ENCODE data around the gene ACVR2B. TPM values are rescaled to one million over a fixed set of nuclear protein-coding genes. Genes with fewer than 3 reads are reported as not detected.
"Not testable (repeated sequence)": the region's sequence is repeated elsewhere in the genome, so short reads cannot be mapped to it uniquely, and the experiment has no call there.

The ACVR2B gene
- total and polyA plus RNA-seq, 4 donors, result 0.38 to 8.2 (median 2.3) TPM

DNA sequence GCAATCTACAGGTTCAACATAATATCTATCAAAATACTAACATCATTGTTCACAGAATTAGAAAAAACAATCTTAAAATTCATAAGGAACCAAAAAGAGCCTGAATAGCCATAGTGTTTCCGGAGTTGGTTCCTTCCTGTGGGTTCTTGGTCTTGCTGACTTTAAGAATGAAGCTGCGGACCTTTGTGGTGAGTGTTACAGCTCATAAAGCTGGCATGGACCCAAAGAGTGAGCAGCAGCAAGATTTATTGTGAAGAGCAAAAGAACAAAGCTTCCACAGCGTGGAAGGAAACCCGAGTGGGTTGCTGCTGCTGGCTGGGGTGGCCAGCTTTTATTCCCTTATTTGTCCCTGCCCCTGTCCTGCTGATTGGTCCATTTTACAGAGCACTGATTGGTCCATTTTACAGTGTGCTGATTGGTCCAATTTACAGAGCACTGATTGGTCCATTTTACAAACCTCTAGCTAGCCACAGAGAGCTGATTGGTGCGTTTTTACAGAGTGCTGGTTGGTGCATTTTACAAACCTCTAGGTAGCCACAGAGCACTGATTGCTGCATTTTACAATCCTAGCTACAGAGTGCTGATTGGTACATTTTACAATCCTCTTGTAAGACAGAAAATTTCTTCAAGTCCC, 15.1 kb upstream of the ACVR2B start:
- 71 to 74% methylated on average over 5 of the region's 5 CpGs for WGBS, 2 donors
- ATAC-seq (ENCODE audit: low FRiP score); intact Hi-C loops (cut with DNase I): not testable (repeated sequence)

GRCh38 chr3:38443205-38443604, 10.5 kb upstream of the ACVR2B start:
- H3K9me3 ChIP-seq (ENCODE audit: control insufficient read depth, low read length); H3K4me1 ChIP-seq (ENCODE audit: control insufficient read depth in 1 of 2, insufficient read depth in 2 of 2, low read length in 2 of 2); DNase-seq; intact Hi-C loops (cut with DNase I); ATAC-seq (ENCODE audit: low FRiP score); H3K4me3 ChIP-seq (ENCODE audit: low read length in 2 of 2); H3K27ac ChIP-seq (ENCODE audit: low read depth in 1 of 2, low read length in 2 of 2); H3K27me3 ChIP-seq (ENCODE audit: control insufficient read depth in 1 of 2, insufficient read depth in 2 of 2, low read length in 1 of 2); H3K36me3 ChIP-seq (ENCODE audit: control insufficient read depth in 1 of 2, insufficient read depth in 2 of 2, low read length in 1 of 2): not testable (repeated sequence)
- 61 to 89% methylated on average over 4 of the region's 4 CpGs for WGBS, 2 donors

More for the DNA sequence above, 15.1 kb upstream of the ACVR2B start:
- not testable (repeated sequence) for DNase-seq; H3K36me3 ChIP-seq (ENCODE audit: control insufficient read depth in 1 of 2, insufficient read depth in 2 of 2, low read length in 1 of 2); H3K27me3 ChIP-seq (ENCODE audit: control insufficient read depth in 1 of 2, insufficient read depth in 2 of 2, low read length in 1 of 2); H3K4me3 ChIP-seq (ENCODE audit: low read length in 2 of 2); H3K9me3 ChIP-seq (ENCODE audit: control insufficient read depth, low read length); H3K27ac ChIP-seq (ENCODE audit: low read depth in 1 of 2, low read length in 2 of 2); H3K4me1 ChIP-seq (ENCODE audit: control insufficient read depth in 1 of 2, insufficient read depth in 2 of 2, low read length in 2 of 2)

- WGBS, 2 donors, result 57 to 60% methylated on average over 2 of the region's 2 CpGs
- Histone ChIP-seq H3K9me3 (ENCODE audit: control insufficient read depth, low read length) (peaks cover 2% of the 10 kb centered on the region), H3K4me1 (ENCODE audit: control insufficient read depth in 1 of 2, insufficient read depth in 2 of 2, low read length in 2 of 2) (no peaks in the 10 kb centered on the region), H3K4me3 (ENCODE audit: low read length in 2 of 2) (no peak overlapping the region), H3K27me3 (ENCODE audit: control insufficient read depth in 1 of 2, insufficient read depth in 2 of 2, low read length in 1 of 2) (no peaks in the 10 kb centered on the region), H3K27ac (ENCODE audit: low read depth in 1 of 2, low read length in 2 of 2) (no peak overlapping the region), H3K36me3 (ENCODE audit: control insufficient read depth in 1 of 2, insufficient read depth in 2 of 2, low read length in 1 of 2) (no peaks in the 10 kb centered on the region)
- DNase-seq (no peak), ATAC-seq (ENCODE audit: low FRiP score) (no peak)
- intact Hi-C loops (cut with DNase I), result no loop called here
Observed at GRCh38 chr3:38446085-38446686, 7.5 kb upstream of the ACVR2B start.

GRCh38 chr3:38446812-38447211, 6.9 kb upstream of the ACVR2B start:
- Histone ChIP-seq H3K9me3 (ENCODE audit: control insufficient read depth, low read length) (peaks cover 2% of the 10 kb centered on the region), H3K27me3 (ENCODE audit: control insufficient read depth in 1 of 2, insufficient read depth in 2 of 2, low read length in 1 of 2) (no peaks in the 10 kb centered on the region), H3K4me3 (ENCODE audit: low read length in 2 of 2) (no peak overlapping the region), H3K4me1 (ENCODE audit: control insufficient read depth in 1 of 2, insufficient read depth in 2 of 2, low read length in 2 of 2) (no peaks in the 10 kb centered on the region), H3K36me3 (ENCODE audit: control insufficient read depth in 1 of 2, insufficient read depth in 2 of 2, low read length in 1 of 2) (no peaks in the 10 kb centered on the region), H3K27ac (ENCODE audit: low read depth in 1 of 2, low read length in 2 of 2) (no peak overlapping the region)
- ATAC-seq (ENCODE audit: low FRiP score), result no peak
- intact Hi-C loops (cut with DNase I), result no loop called here
- DNase-seq, result no peak

- 94 to 95% methylated on average over 3 of the region's 3 CpGs for WGBS, 2 donors
- intact Hi-C loops (cut with DNase I), result loop anchor here in 1 of 2 donors (5.0 kb wide), 1 partner anchor 314 kb away; the partner anchor contains the start of genes ACAA1 and MYD88
- Histone ChIP-seq H3K27ac (ENCODE audit: low read depth in 1 of 2, low read length in 2 of 2) (no peak overlapping the region), H3K27me3 (ENCODE audit: control insufficient read depth in 1 of 2, insufficient read depth in 2 of 2, low read length in 1 of 2) (no peaks in the 10 kb centered on the region), H3K9me3 (ENCODE audit: control insufficient read depth, low read length) (no peaks in the 10 kb centered on the region), H3K4me1 (ENCODE audit: control insufficient read depth in 1 of 2, insufficient read depth in 2 of 2, low read length in 2 of 2) (no peaks in the 10 kb centered on the region), H3K4me3 (ENCODE audit: low read length in 2 of 2) (no peak overlapping the region), H3K36me3 (ENCODE audit: control insufficient read depth in 1 of 2, insufficient read depth in 2 of 2, low read length in 1 of 2) (no peaks in the 10 kb centered on the region)
- DNase-seq, result no peak
- no peak for ATAC-seq (ENCODE audit: low FRiP score)
Observed at GRCh38 chr3:38450853-38451252, 2.8 kb upstream of the ACVR2B start.

DNA sequence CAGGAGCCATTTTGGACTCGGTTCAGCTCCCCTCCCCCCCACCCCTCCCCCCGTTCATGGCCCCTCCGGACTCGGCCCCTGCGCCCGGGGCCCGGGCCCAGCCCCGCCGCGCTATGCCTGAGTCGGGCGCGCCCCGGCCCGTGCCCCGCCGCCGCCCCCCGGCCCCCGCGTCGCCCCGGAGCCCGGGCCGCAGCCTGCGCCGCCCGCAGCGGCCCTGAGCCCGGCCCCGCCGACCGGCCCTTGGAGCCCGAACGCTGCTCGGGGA, 155 bp downstream of the ACVR2B start:
- Histone ChIP-seq H3K27me3 (ENCODE audit: control insufficient read depth in 1 of 2, insufficient read depth in 2 of 2, low read length in 1 of 2) (no peaks in the 10 kb centered on the region), H3K4me3 (ENCODE audit: low read length in 2 of 2) (peak overlapping the region; percentile 70 to 86), H3K9me3 (ENCODE audit: control insufficient read depth, low read length) (no peaks in the 10 kb centered on the region), H3K36me3 (ENCODE audit: control insufficient read depth in 1 of 2, insufficient read depth in 2 of 2, low read length in 1 of 2) (no peaks in the 10 kb centered on the region), H3K27ac (ENCODE audit: low read depth in 1 of 2, low read length in 2 of 2) (peak overlapping the region in 1 of 2 donors; percentile 16), H3K4me1 (ENCODE audit: control insufficient read depth in 1 of 2, insufficient read depth in 2 of 2, low read length in 2 of 2) (no peaks in the 10 kb centered on the region)
- WGBS, 2 donors, result 0 to 2% methylated on average over 12 to 36 of the region's 36 CpGs
- ATAC-seq (ENCODE audit: low FRiP score) (no peak), DNase-seq (no peak)
- intact Hi-C loops (cut with DNase I), result loop anchor here in 1 of 2 donors (5.0 kb wide), 1 partner anchor 317 kb away; the partner anchor contains the start of genes ACAA1 and MYD88

DNA sequence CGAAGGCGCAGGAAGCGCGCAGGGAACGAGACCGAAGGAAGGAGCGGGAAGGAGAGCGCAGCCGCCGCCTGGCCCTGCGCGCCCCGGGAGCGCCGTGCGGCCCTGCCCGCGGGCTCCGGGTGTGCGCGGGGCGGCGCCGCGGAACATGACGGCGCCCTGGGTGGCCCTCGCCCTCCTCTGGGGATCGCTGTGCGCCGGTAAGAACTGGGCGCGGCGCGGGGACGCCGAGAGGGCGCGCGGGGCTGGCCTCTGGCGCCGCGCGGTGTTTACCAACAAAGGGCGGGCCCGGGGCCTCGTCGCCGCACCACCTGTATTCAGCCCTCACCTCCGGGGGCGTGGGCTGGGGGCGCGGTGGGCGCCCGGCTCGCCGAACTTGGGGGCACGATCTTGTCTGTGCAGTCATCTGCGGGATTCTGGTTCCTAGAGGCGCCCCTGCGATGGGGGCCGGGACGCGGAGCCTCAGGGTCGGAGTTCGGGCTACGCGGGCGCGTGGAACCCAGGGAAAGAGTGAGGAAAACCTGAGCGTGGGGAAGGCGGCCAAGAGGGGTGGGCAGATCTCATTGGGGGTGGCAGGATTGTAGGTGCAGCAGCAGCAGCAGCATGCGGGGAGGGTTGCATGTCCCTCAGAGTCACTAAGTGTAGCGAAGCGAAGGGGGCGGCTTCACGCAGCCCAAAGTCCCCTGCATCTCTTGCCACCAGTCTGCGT, 641 bp downstream of the ACVR2B start:
- WGBS, 2 donors, result 1% methylated on average over 49 to 78 of the region's 78 CpGs
- Histone ChIP-seq H3K9me3 (ENCODE audit: control insufficient read depth, low read length) (no peaks in the 10 kb centered on the region), H3K27me3 (ENCODE audit: control insufficient read depth in 1 of 2, insufficient read depth in 2 of 2, low read length in 1 of 2) (no peaks in the 10 kb centered on the region), H3K4me3 (ENCODE audit: low read length in 2 of 2) (peak overlapping the region; percentile 70 to 86), H3K36me3 (ENCODE audit: control insufficient read depth in 1 of 2, insufficient read depth in 2 of 2, low read length in 1 of 2) (no peaks in the 10 kb centered on the region), H3K4me1 (ENCODE audit: control insufficient read depth in 1 of 2, insufficient read depth in 2 of 2, low read length in 2 of 2) (no peaks in the 10 kb centered on the region), H3K27ac (ENCODE audit: low read depth in 1 of 2, low read length in 2 of 2) (peak overlapping the region in 1 of 2 donors; percentile 16)
- ATAC-seq (ENCODE audit: low FRiP score) (peak; percentile 31), DNase-seq (peak in 1 of 2 donors; percentile 76)
- intact Hi-C loops (cut with DNase I), result loop anchor here in 1 of 2 donors (5.0 kb wide), 1 partner anchor 317 kb away; the partner anchor contains the start of genes ACAA1 and MYD88

DNA sequence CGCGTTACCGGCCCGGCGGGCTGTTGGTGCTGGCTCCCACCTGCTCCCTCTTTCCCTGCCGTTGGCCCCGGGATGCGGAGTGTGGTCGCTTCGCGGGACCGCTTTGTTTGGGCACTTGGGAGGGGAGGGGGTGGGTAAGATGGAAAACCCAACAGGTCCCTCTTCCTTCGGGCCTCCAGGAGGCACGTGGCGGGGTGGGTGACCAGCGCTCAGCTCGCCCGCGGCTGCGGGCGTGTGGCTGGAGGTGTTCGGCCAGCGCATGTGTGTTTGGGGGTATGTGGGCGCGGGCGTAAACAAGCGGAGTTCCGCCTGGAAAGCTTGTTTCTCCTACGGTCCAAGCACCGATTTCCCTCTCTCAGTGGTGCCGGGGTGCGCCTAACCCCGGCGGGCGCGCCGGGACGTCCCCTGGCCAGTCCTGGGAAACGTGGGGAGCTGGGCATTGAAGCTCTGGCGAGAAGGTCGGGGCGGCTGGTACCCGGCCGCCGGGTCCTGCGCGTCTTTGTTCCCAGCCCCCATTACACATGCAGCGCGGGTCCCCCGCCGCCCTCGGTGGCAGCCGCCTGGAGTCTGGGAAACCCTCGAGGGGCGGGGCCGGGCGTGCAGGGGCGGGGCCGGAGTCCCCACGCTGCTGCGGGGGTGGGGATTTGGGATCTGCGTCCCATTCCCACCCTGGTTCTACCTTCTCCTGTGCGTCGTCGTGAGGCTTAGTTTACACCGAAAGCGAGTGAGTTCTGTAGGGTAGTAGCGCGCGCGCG, 1.4 kb downstream of the ACVR2B start:
- Histone ChIP-seq H3K4me1 (ENCODE audit: control insufficient read depth in 1 of 2, insufficient read depth in 2 of 2, low read length in 2 of 2) (no peaks in the 10 kb centered on the region), H3K4me3 (ENCODE audit: low read length in 2 of 2) (peak overlapping the region; percentile 70 to 86), H3K36me3 (ENCODE audit: control insufficient read depth in 1 of 2, insufficient read depth in 2 of 2, low read length in 1 of 2) (no peaks in the 10 kb centered on the region), H3K9me3 (ENCODE audit: control insufficient read depth, low read length) (no peaks in the 10 kb centered on the region), H3K27ac (ENCODE audit: low read depth in 1 of 2, low read length in 2 of 2) (no peak overlapping the region), H3K27me3 (ENCODE audit: control insufficient read depth in 1 of 2, insufficient read depth in 2 of 2, low read length in 1 of 2) (no peaks in the 10 kb centered on the region)
- 1% methylated on average over 72 of the region's 72 CpGs for WGBS, 2 donors
- DNase-seq (peak; percentile 67 to 92), ATAC-seq (ENCODE audit: low FRiP score) (peak; percentile 79)
- intact Hi-C loops (cut with DNase I), result loop anchor here in 1 of 2 donors (5.0 kb wide), 1 partner anchor 318 kb away; the partner anchor contains the start of genes ACAA1 and MYD88

All from aorta (tissue), 5 donors.